ENCODE data around the gene ADCY9.

- TF ChIP-seq CTCF (IDR thresholded peaks at IDR 0.05) (no peak), POLR2AphosphoS5 (IDR thresholded peaks at IDR 0.05) (no peak), POLR2A (IDR thresholded peaks at IDR 0.05) (no peak)
Measured at GRCh38 chr16:4157376-4157825, 41.2 kb upstream of the ADCY9 start.
